Lower lobe of right lung (tissue), 2 donors: Measurements from ENCODE around the gene CABLES1. TPM values are rescaled to one million over a fixed set of nuclear protein-coding genes. Genes with fewer than 3 reads are reported as not detected.

ENCODE experiments used
- ATAC-seq, 2 donors: fragments of 200-7000 bp; cut with Tn5 transposase; one replicate each; pipeline ENCODE4 v1.9.1; 2020 to 2022; ENCODE audit warnings: mild to moderate bottlenecking in 2 of 2, moderate library complexity in 2 of 2
- DNase-seq: peaks from one replicate; pipeline ENCODE4 v3.0.0-alpha.2; 2020
- H3K27ac ChIP-seq: fragments of 200-600 bp; one replicate; pipeline ENCODE4 v1.8.0; 2022
- H3K27me3 ChIP-seq: fragments of 200-600 bp; one replicate; pipeline ENCODE4 v1.8.0; 2022; ENCODE audit warnings: low read depth
- H3K36me3 ChIP-seq: fragments of 200-600 bp; one replicate; pipeline ENCODE4 v1.8.0; 2022; ENCODE audit warnings: mild to moderate bottlenecking
- H3K4me1 ChIP-seq: fragments of 200-600 bp; one replicate; pipeline ENCODE4 v1.8.0; 2022
- H3K4me3 ChIP-seq: fragments of 200-600 bp; one replicate; pipeline ENCODE4 v1.8.0; 2022; ENCODE audit warnings: mild to moderate bottlenecking
- H3K9me3 ChIP-seq: fragments of 200-600 bp; one replicate; pipeline ENCODE4 v1.8.0; 2022
- intact Hi-C: fragments of 100-400 bp; cut with DNase I; formaldehyde crosslinking; loops from one replicate; pipeline ENCODE4 v1.11.0; 2022
- total RNA-seq: library from RNA; stranded (reverse); fragmentation: NEBNext Ultra II Directional; extraction: Animal tissue kit (Norgen Biotek cat#: 25700); gene quantifications from one replicate; pipeline ENCODE4 v1.2.1, GENCODE V29; 2021
- TF ChIP-seq, protein P1 (sequence below): fragments of 200-600 bp; IDR thresholded peaks from one replicate; pipeline ENCODE4 v1.8.0; 2022; ENCODE audit warnings: antibody characterized with exemption, mild to moderate bottlenecking
- donor health status: DM: no; HTN: yes; CAD: no; lungs with severe emphysema.

Gene CABLES1
- total RNA-seq, 1 donor from 2014 or later, result 44.2 TPM

DNA sequence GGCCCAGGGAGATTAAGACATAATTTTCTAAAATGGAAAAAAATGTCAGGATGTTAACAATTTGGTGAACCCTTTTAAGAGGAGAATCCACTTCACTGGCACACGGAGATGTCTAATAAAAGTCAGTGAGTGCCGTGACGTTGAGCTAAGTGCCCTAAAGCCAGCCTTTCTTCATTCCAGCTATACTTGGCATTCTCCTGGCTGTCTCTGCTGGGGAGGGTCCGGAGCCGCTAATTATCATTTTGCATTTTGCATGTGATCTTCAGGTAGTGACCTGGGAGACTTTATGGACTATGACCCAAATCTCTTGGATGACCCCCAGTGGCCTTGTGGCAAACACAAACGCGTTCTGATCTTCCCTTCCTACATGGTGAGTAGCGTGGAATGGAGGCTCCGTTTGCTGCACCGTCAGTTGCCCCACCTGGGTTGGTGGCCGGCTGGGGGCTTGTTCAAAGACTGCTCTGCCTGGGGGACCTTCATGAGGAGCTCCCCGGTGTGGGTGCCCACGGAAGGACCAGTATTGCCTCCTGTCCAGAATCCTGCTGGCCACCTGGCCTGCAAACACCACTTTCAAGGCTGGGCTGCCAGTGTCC is 101.7 kb downstream of the CABLES1 start:
- peak overlapping the region; percentile 87 for H3K27ac ChIP-seq
- intact Hi-C loops, result no loop called here
- DNase-seq (no peak), ATAC-seq (no peak)
- H3K27me3 ChIP-seq, result no peaks in the 10 kb centered on the region
- peaks cover 7% of the 10 kb centered on the region for H3K36me3 ChIP-seq
- peak overlapping the region; percentile 50 for H3K4me3 ChIP-seq
- no peaks in the 10 kb centered on the region for H3K9me3 ChIP-seq
- peaks cover 39% of the 10 kb centered on the region for H3K4me1 ChIP-seq
- TF ChIP-seq, protein P1, sequence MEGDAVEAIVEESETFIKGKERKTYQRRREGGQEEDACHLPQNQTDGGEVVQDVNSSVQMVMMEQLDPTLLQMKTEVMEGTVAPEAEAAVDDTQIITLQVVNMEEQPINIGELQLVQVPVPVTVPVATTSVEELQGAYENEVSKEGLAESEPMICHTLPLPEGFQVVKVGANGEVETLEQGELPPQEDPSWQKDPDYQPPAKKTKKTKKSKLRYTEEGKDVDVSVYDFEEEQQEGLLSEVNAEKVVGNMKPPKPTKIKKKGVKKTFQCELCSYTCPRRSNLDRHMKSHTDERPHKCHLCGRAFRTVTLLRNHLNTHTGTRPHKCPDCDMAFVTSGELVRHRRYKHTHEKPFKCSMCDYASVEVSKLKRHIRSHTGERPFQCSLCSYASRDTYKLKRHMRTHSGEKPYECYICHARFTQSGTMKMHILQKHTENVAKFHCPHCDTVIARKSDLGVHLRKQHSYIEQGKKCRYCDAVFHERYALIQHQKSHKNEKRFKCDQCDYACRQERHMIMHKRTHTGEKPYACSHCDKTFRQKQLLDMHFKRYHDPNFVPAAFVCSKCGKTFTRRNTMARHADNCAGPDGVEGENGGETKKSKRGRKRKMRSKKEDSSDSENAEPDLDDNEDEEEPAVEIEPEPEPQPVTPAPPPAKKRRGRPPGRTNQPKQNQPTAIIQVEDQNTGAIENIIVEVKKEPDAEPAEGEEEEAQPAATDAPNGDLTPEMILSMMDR, result no peak

DNA sequence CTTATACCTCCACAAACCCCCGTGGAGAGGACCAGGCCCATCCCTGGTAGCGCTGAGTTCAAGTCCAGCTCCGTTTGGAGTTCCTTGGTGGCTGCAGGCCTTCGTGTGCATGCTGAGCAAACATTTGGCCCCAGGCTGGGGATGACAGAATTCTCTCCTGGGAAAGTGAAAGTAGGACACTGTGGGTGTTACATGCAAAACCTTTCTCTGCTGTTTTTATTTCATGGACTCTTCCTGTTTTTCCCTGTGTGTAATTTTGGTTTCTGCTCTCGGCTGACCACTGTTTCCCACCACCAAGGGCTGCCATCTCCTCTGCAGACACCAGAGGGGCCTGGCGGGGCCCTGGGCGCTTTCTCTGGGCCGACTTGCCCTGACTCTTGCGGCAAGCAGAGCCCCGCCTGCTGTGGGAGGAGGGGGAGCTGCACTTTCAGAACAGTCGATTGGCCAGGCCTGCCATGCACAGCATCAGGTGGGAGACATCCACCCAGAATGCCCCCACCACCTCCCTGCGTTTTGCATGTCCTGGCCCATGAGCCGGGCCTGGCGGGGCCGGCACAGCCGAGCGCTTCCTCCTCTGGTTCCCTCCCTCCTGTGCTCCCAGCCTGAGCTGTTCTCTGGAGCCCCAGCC is 102.4 kb downstream of the CABLES1 start:
- Histone ChIP-seq H3K4me1 (peaks cover 33% of the 10 kb centered on the region), H3K27me3 (no peaks in the 10 kb centered on the region), H3K36me3 (peaks cover 7% of the 10 kb centered on the region), H3K9me3 (no peaks in the 10 kb centered on the region), H3K27ac (peak overlapping the region; percentile 87), H3K4me3 (peak overlapping the region; percentile 50)
- peak; percentile 73 for DNase-seq
- TF ChIP-seq, protein P1, result peak; percentile 41
- peak; percentile 73 to 86 for ATAC-seq
- intact Hi-C loops, result no loop called here

DNA sequence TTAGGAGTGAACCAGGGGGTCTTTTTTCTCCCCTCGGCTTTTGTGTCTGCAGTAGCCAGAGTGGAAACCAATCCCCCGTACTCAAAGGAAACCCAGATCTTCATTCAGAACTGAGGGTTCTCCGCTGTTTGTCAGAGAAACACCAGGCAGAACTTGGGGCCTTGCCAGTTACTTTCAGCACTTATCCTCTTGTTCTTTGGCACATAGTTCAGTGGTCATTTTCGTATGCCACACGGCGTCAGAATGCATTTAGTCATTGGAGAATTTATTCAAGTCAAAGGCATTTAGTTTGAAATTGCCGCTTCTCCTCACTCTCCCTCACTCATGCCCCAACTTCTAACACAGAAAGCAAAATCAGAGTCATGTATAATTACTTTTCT is 102.9 kb downstream of the CABLES1 start:
- DNase-seq (no peak), ATAC-seq (peak; percentile 59 to 78)
- Histone ChIP-seq H3K27me3 (no peaks in the 10 kb centered on the region), H3K27ac (peak overlapping the region; percentile 87), H3K4me1 (peaks cover 32% of the 10 kb centered on the region), H3K4me3 (peak overlapping the region; percentile 50), H3K9me3 (no peaks in the 10 kb centered on the region), H3K36me3 (peaks cover 7% of the 10 kb centered on the region)
- intact Hi-C loops, result no loop called here
- TF ChIP-seq, protein P1, result no peak

DNA sequence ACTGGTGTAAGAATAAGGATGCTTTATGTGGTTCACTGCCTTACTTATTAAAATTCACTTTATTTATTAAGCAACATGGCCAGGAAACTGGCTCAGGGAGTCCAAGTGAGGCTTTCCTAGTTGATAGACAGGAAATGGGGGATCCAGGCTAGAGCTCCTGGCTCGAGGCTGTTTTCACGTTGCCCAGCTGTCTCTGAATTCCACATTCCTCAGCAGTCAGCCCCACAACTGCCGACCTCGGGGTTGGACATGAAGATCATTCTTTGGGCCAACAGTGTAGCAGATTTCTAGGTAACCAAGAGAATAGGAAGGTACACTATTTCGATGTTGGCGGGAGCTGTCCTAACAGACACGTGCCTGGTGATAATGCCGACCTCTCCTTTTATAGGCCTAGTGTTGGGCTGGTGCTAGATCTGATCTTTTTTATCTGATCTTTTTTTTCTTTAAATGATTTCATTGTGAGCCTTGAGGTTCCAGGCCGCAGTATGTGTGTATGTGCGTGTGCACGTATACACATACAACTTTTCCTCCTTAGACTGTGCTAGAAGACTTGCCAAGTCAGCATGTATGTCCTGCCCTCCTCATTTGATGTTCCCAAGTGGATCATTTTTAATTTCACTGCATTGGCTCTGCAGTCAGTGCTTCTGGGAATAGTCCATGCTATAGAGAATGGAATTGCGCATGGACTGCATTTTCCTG is 103.5 kb downstream of the CABLES1 start:
- no peaks in the 10 kb centered on the region for H3K9me3 ChIP-seq
- no peaks in the 10 kb centered on the region for H3K27me3 ChIP-seq
- H3K4me1 ChIP-seq, result peaks cover 32% of the 10 kb centered on the region
- TF ChIP-seq, protein P1, result no peak
- intact Hi-C loops, result no loop called here
- ATAC-seq, result no peak
- no peak overlapping the region for H3K4me3 ChIP-seq
- DNase-seq, result no peak
- peak overlapping the region; percentile 87 for H3K27ac ChIP-seq
- peaks cover 7% of the 10 kb centered on the region for H3K36me3 ChIP-seq

DNA sequence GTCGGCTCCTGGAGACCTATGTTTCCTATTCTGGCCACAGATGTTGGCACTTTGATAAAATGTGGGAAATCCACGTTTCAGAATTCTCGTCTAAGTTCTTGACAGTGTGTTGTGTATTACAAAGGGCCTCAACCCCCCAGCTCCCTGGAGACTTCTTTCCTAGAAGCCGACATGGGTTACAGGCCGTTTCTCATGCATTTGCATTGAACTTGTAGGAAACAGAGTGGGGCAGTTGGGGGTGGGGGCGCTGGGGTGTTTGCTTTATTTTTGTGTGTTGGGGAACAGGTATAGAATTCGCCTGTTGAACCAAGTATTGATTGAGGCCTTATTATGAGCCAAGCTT is 104.0 kb downstream of the CABLES1 start:
- intact Hi-C loops, result no loop called here
- TF ChIP-seq, protein P1, result no peak
- Histone ChIP-seq H3K27me3 (no peaks in the 10 kb centered on the region), H3K36me3 (peaks cover 7% of the 10 kb centered on the region), H3K9me3 (no peaks in the 10 kb centered on the region), H3K4me1 (peaks cover 31% of the 10 kb centered on the region), H3K4me3 (no peak overlapping the region), H3K27ac (no peak overlapping the region)
- DNase-seq, result no peak
- ATAC-seq, result no peak
